ENCODE data around the gene ATXN2L. TPM values are rescaled to one million over a fixed set of nuclear protein-coding genes. Genes with fewer than 3 reads are reported as not detected.

Gene ATXN2L
- total RNA-seq, 2 donors from 2014 or later, result 40.2 to 129 TPM

DNA sequence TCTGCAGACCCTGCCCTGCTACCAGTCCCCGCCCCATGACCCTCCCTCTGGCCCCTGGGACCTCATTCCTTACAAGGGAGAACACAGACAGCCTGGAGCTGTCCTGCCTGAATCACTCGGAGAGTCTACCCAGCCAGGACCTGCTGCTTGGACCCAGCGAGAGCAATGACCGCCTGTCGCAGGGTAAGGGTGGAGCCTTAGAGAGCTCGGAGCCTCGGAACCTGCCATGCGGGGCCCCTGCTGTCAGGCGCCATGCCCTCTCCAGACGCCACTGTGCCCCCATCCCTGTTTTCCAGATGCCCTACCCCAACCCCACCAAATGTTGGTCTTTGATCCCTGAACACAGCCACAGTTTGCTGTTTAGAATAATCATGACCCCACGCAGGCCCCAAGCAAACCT, 46.4 kb downstream of the ATXN2L start:
- Histone ChIP-seq H3K4me1 (peaks cover 13% of the 10 kb centered on the region), H3K27ac (no peak overlapping the region), H3K27me3 (no peaks in the 10 kb centered on the region), H3K4me3 (no peak overlapping the region), H3K9me3 (no peaks in the 10 kb centered on the region), H3K36me3 (replicated peaks in 1 of 2; ENCODE audit: insufficient read depth in 1 of 2, low read depth in 2 of 2) (peaks cover 17 to 20% of the 10 kb centered on the region in 2 donors)
- DNase-seq, result no peak
- WGBS, 2 donors, result 92 to 96% methylated on average over 6 to 11 of the region's 11 CpGs
- intact Hi-C loops (cut with DNase I), result no loop called here
- TF ChIP-seq, protein P1, sequence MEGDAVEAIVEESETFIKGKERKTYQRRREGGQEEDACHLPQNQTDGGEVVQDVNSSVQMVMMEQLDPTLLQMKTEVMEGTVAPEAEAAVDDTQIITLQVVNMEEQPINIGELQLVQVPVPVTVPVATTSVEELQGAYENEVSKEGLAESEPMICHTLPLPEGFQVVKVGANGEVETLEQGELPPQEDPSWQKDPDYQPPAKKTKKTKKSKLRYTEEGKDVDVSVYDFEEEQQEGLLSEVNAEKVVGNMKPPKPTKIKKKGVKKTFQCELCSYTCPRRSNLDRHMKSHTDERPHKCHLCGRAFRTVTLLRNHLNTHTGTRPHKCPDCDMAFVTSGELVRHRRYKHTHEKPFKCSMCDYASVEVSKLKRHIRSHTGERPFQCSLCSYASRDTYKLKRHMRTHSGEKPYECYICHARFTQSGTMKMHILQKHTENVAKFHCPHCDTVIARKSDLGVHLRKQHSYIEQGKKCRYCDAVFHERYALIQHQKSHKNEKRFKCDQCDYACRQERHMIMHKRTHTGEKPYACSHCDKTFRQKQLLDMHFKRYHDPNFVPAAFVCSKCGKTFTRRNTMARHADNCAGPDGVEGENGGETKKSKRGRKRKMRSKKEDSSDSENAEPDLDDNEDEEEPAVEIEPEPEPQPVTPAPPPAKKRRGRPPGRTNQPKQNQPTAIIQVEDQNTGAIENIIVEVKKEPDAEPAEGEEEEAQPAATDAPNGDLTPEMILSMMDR (IDR thresholded peaks at IDR 0.05), result no peak
- TF ChIP-seq POLR2A (IDR thresholded peaks at IDR 0.05), result no peak
- no peak for ATAC-seq

DNA sequence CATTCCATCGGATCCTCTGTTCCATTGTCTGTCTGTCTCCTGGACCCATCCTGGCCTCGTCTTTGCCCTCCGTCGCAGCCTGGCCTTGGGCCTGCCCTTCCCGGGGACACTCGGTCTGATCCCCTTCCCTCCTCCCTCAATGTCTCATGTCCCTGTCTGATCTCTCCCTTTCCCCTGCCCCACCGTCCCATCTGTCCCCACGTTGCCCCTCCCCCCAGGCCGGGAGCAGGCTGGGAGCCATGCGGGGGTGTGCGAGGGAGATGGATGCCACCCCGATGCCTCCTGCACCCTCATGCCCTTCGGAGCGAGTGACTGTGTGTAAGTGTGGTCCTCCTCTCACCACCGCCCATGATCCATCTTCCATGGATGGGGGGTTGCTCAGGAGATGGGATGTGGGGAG, 50.2 kb downstream of the ATXN2L start:
- intact Hi-C loops (cut with DNase I), result loop anchor here (10.0 kb wide), 1 partner anchor 62 kb away; the partner anchor contains the start of gene CD19
- Histone ChIP-seq H3K4me3 (no peak overlapping the region), H3K9me3 (no peaks in the 10 kb centered on the region), H3K36me3 (replicated peaks in 1 of 2; ENCODE audit: insufficient read depth in 1 of 2, low read depth in 2 of 2) (peaks cover 15 to 17% of the 10 kb centered on the region in 2 donors), H3K4me1 (no peaks in the 10 kb centered on the region), H3K27me3 (no peaks in the 10 kb centered on the region), H3K27ac (no peak overlapping the region)
- DNase-seq (no peak), ATAC-seq (no peak)
- 90 to 91% methylated on average over 15 of the region's 15 CpGs for WGBS, 2 donors
- TF ChIP-seq, protein P1 (IDR thresholded peaks at IDR 0.05), result no peak
- TF ChIP-seq POLR2A (IDR thresholded peaks at IDR 0.05), result no peak

DNA sequence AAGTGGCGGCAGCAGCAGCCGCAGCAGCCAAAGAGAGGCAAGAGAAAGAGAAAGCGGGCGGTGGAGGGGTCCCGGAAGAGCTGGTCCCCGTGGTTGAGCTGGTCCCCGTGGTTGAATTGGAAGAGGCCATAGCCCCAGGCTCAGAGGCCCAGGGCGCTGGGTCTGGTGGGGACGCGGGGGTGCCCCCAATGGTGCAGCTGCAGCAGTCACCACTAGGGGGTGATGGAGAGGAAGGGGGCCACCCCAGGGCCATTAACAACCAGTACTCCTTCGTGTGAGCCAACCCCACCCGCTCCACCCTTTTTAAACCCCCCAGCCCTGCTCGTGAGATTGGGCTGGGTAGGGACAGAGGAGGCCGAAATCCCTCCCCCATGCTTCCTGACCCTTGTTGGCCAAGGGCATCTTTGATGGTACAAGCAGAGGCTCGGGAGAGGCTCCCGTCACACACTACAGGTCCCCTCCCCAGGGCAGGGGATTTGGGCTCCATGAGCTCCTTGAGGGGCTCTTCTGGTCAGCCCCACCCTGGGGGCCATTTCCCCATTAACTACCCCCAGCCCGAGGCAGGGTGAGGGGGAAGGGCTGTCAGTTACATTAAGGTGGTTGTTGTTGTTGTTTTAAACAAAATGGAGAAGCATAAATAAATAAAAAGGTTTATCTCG, 50.9 kb downstream of the ATXN2L start:
- no peaks in the 10 kb centered on the region for H3K4me1 ChIP-seq
- no peak overlapping the region for H3K4me3 ChIP-seq
- no peaks in the 10 kb centered on the region for H3K9me3 ChIP-seq
- peaks cover 13 to 14% of the 10 kb centered on the region in 2 donors for H3K36me3 ChIP-seq (replicated peaks in 1 of 2; ENCODE audit: insufficient read depth in 1 of 2, low read depth in 2 of 2)
- H3K27me3 ChIP-seq, result no peaks in the 10 kb centered on the region
- intact Hi-C loops (cut with DNase I), result loop anchor here (10.0 kb wide), 1 partner anchor 61 kb away; the partner anchor contains the start of gene CD19
- TF ChIP-seq, protein P1 (IDR thresholded peaks at IDR 0.05), result peak in 6 of 7 experiments; percentile 41 to 62 (median 56)
- TF ChIP-seq POLR2A (IDR thresholded peaks at IDR 0.05), result no peak
- ATAC-seq, result peak; percentile 38
- peak in 2 of 4 donors; percentile 35 to 36 for DNase-seq
- no peak overlapping the region for H3K27ac ChIP-seq
- WGBS, 2 donors, result 80 to 83% methylated on average over 17 to 18 of the region's 18 CpGs

DNA sequence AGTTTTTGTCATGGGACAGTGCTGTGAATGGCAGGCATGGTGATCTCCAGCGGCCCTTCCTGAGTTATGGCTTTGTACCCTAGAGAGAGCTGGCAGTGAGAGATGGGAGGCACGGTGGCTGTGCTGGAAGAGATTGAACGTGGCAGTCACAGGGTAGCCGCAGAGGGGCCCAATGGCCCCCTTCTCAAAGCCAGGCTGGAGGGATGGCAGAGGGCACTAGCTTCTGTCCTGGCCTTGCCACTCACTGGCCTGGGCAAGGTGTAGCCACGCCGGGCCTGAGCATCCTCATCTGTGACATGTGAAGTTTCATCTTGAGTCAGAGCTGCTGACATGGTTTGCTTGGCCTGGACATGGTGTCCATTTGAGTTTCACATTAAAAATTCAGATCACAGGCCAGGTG, 51.6 kb downstream of the ATXN2L start:
- intact Hi-C loops (cut with DNase I), result loop anchor here (10.0 kb wide), 1 partner anchor 60 kb away; the partner anchor contains the start of gene CD19
- peaks cover 8 to 9% of the 10 kb centered on the region in 2 donors for H3K36me3 ChIP-seq (replicated peaks in 1 of 2; ENCODE audit: insufficient read depth in 1 of 2, low read depth in 2 of 2)
- ATAC-seq, result no peak
- no peaks in the 10 kb centered on the region for H3K9me3 ChIP-seq
- no peak overlapping the region for H3K4me3 ChIP-seq
- H3K27ac ChIP-seq, result no peak overlapping the region
- H3K4me1 ChIP-seq, result peaks cover 4% of the 10 kb centered on the region
- no peak for DNase-seq
- TF ChIP-seq, protein P1 (IDR thresholded peaks at IDR 0.05), result no peak
- TF ChIP-seq POLR2A (IDR thresholded peaks at IDR 0.05), result no peak
- H3K27me3 ChIP-seq, result no peaks in the 10 kb centered on the region
- WGBS, 2 donors, result 96% methylated on average over 6 of the region's 6 CpGs; no CpG with 5 or more reads in 1 of the 2 donors
